Natural killer cell (primary cell): ENCODE measurements around the gene LGALS3BP. TPM values are rescaled to one million over a fixed set of nuclear protein-coding genes. Genes with fewer than 3 reads are reported as not detected.

ENCODE experiments used
- ATAC-seq, 3 donors: fragments of 150-1000 bp in 2 of 3; fragments of 200-7000 bp in 1 of 3; cut with Tn5 transposase; 1 replicate in 1 of 3; 2 replicates in 2 of 3; pipeline ENCODE4 v1.10.0; 2021; ENCODE audit warnings: mild to moderate bottlenecking in 2 of 3, moderate library complexity in 2 of 3
- DNase-seq, 2 donors: peaks; one replicate each; pipeline versions ENCODE4 v3.0.0 to v3.0.0-alpha.2; 2013 to 2021; ENCODE audit warnings: mixed read lengths in 1 of 2
- H3K27ac ChIP-seq: one replicate; pipeline ENCODE4 v1.5.1; 2013; ENCODE audit warnings: mild to moderate bottlenecking, low read length
- H3K27me3 ChIP-seq: one replicate; pipeline ENCODE4 v1.6.1; 2013; ENCODE audit warnings: low read length; ENCODE audit not compliant: control insufficient read depth, insufficient read depth
- H3K36me3 ChIP-seq: one replicate; pipeline ENCODE4 v1.6.1; 2013; ENCODE audit warnings: low read length; ENCODE audit not compliant: control insufficient read depth, insufficient read depth
- H3K4me1 ChIP-seq: one replicate; pipeline ENCODE4 v1.6.1; 2013; ENCODE audit warnings: low read length; ENCODE audit not compliant: control insufficient read depth, insufficient read depth
- H3K4me3 ChIP-seq: one replicate; pipeline ENCODE4 v1.5.1; 2013; ENCODE audit warnings: low read length
- H3K9me3 ChIP-seq: one replicate; pipeline ENCODE4 v1.6.1; 2013; ENCODE audit warnings: low read length; ENCODE audit not compliant: control insufficient read depth, insufficient read depth
- H3K27ac Mint-ChIP-seq, 2 donors: one replicate each; pipeline ENCODE4 v1.8.0; 2022; ENCODE audit warnings: mild to moderate bottlenecking in 2 of 2, mixed read lengths in 2 of 2, moderate library complexity in 1 of 2
- H3K27me3 Mint-ChIP-seq, 2 donors: one replicate each; pipeline ENCODE4 v1.8.0; 2022; ENCODE audit warnings: low read depth in 2 of 2, mixed read lengths in 2 of 2
- H3K36me3 Mint-ChIP-seq: one replicate; pipeline ENCODE4 v1.8.0; 2022; ENCODE audit warnings: mixed read lengths
- H3K4me1 Mint-ChIP-seq, 2 donors: one replicate each; pipeline ENCODE4 v1.8.0; 2022; ENCODE audit warnings: mixed read lengths in 2 of 2
- H3K4me3 Mint-ChIP-seq: one replicate; pipeline ENCODE4 v1.8.0; 2022; ENCODE audit warnings: mild to moderate bottlenecking, moderate library complexity, mixed read lengths
- H3K9me3 Mint-ChIP-seq, 2 donors: one replicate each; pipeline ENCODE4 v1.8.0; 2022; ENCODE audit warnings: mixed read lengths in 2 of 2
- CTCF ChIP-seq: fragments of 200-600 bp; IDR thresholded peaks from one replicate; pipeline ENCODE4 v1.8.0; 2022; ENCODE audit warnings: antibody characterized with exemption
- WGBS: methylation state at CpG from one replicate; pipeline ENCODE4 v1.1.7; 2013; ENCODE audit warnings: missing lambda C conversion rate; ENCODE audit not compliant: insufficient coverage; 5-methylcytosine and 5-hydroxymethylcytosine counted together
- intact Hi-C: fragments of 100-400 bp; cut with micrococcal nuclease; formaldehyde crosslinking; loops from one replicate; pipeline ENCODE4 v1.14.2; 2022
- total RNA-seq, 4 donors: library from RNA; stranded (reverse); fragments of 120-200 nt in 1 of 4; gene quantifications; one replicate each; pipeline versions ENCODE4 v1.2.3 to v1.2.4, GENCODE V29; 2013 to 2022

Gene LGALS3BP
- 1 to 10 TPM; 4.2 to 8.8 (median 4.2) TPM for total RNA-seq
- total RNA-seq (2013), result 8.7 TPM

- Histone ChIP-seq H3K27me3 (no peaks in the 10 kb centered on the region), H3K4me1 (peaks cover 6% of the 10 kb centered on the region), H3K27ac (no peak within 1 kb of the TSS), H3K4me3 (no peak within 1 kb of the TSS), H3K36me3 (no peaks in the 10 kb centered on the region), H3K9me3 (no peaks in the 10 kb centered on the region)
- no peak for TF ChIP-seq CTCF
- H3K27me3 Mint-ChIP-seq, result no peaks in the 10 kb centered on the region
- no peak within 1 kb of the TSS for H3K4me3 Mint-ChIP-seq
- no peaks in the 10 kb centered on the region for H3K36me3 Mint-ChIP-seq
- intact Hi-C loops, result no loop called here
- peak in 1 of 2 donors; percentile 64 for DNase-seq
- H3K27ac Mint-ChIP-seq, result no peak within 1 kb of the TSS
- 65% methylated on average over 16 of the region's 16 CpGs for WGBS
- peaks cover 0 to 6% of the 10 kb centered on the region in 2 donors for H3K4me1 Mint-ChIP-seq
- H3K9me3 Mint-ChIP-seq, result no peaks in the 10 kb centered on the region
- peak in 1 of 3 donors; percentile 28 for ATAC-seq
Measured at GRCh38 chr17:78979780-78980623, at the start of gene LGALS3BP. LGALS3BP (minus strand) TSS chr17:78979923; CDS start chr17:78977191, 2,732 bp downstream.

GRCh38 chr17:79028496-79029326, 49.0 kb upstream of the LGALS3BP start:
- WGBS, result 77% methylated on average over 16 of the region's 17 CpGs
- TF ChIP-seq CTCF, result no peak
- Mint-ChIP-seq H3K9me3 (no peaks in the 10 kb centered on the region), H3K27me3 (peaks cover 20 to 38% of the 10 kb centered on the region in 2 donors), H3K36me3 (no peaks in the 10 kb centered on the region), H3K4me3 (no peak overlapping the region), H3K4me1 (peaks cover 7 to 10% of the 10 kb centered on the region in 2 donors), H3K27ac (no peak overlapping the region)
- H3K9me3 ChIP-seq, result no peaks in the 10 kb centered on the region
- H3K27ac ChIP-seq, result no peak overlapping the region
- intact Hi-C loops, result no loop called here
- H3K27me3 ChIP-seq, result peaks cover 20% of the 10 kb centered on the region
- no peaks in the 10 kb centered on the region for H3K36me3 ChIP-seq
- no peak overlapping the region for H3K4me3 ChIP-seq
- peaks cover 14% of the 10 kb centered on the region for H3K4me1 ChIP-seq
- no peak for ATAC-seq
- DNase-seq, result no peak

GRCh38 chr17:79027925-79028491, 48.3 kb upstream of the LGALS3BP start:
- ATAC-seq (no peak), DNase-seq (no peak)
- Mint-ChIP-seq H3K36me3 (no peaks in the 10 kb centered on the region), H3K4me3 (no peak overlapping the region), H3K27ac (no peak overlapping the region), H3K27me3 (peaks cover 26 to 41% of the 10 kb centered on the region in 2 donors), H3K4me1 (peaks cover 9 to 10% of the 10 kb centered on the region in 2 donors), H3K9me3 (no peaks in the 10 kb centered on the region)
- peaks cover 17% of the 10 kb centered on the region for H3K4me1 ChIP-seq
- no peaks in the 10 kb centered on the region for H3K9me3 ChIP-seq
- H3K36me3 ChIP-seq, result no peaks in the 10 kb centered on the region
- H3K27me3 ChIP-seq, result peaks cover 22% of the 10 kb centered on the region
- whole genome bisulfite sequencing, result 63% methylated on average over 16 of the region's 16 CpGs
- H3K4me3 ChIP-seq, result no peak overlapping the region
- no peak for TF ChIP-seq CTCF
- intact Hi-C loops, result no loop called here
- H3K27ac ChIP-seq, result no peak overlapping the region
